Right ventricle myocardium superior (tissue), 1 donor: ENCODE results near the gene FIBP. TPM values are rescaled to one million over a fixed set of nuclear protein-coding genes. Genes with fewer than 3 reads are reported as not detected.

Experiments
- total RNA-seq: library from RNA; stranded (reverse); fragmentation: NEBNext Ultra II Directional; extraction: Animal tissue kit (Norgen Biotek cat#: 25700); gene quantifications from one replicate; pipeline ENCODE4 v1.2.1, GENCODE V29; 2021
- donor health status: DM: no; HTN: yes; CAD: no; lungs with severe emphysema.

Gene FIBP
- total RNA-seq, 1 donor from 2014 or later = 37.7 TPM

Other genes with a start within 250 kb of the FIBP start
- 31.0 TPM for gene RELA, start 225.6 kb downstream of the FIBP start, total RNA-seq
- gene KAT5, start 176.2 kb downstream of the FIBP start, total RNA-seq = 40.8 TPM
- gene RNASEH2C, start 167.7 kb downstream of the FIBP start, total RNA-seq = 49.5 TPM
- gene AP5B1, start 107.5 kb downstream of the FIBP start, total RNA-seq = 6.5 TPM
- gene OVOL1, start 101.4 kb downstream of the FIBP start, total RNA-seq = not detected
- not detected for gene SNX32, start 54.5 kb downstream of the FIBP start, total RNA-seq
- gene CFL1, start 30.3 kb downstream of the FIBP start, total RNA-seq = 288 TPM
- 30.7 TPM for gene MUS81, start 28.0 kb downstream of the FIBP start, total RNA-seq
- gene EFEMP2, start 15.7 kb downstream of the FIBP start, total RNA-seq = 80.0 TPM
- gene CTSW, start 8.6 kb downstream of the FIBP start, total RNA-seq = 0.73 TPM
- 27.9 TPM for gene CCDC85B, start 2.2 kb upstream of the FIBP start, total RNA-seq
- 0.70 TPM for gene FOSL1, start 11.9 kb upstream of the FIBP start, total RNA-seq
- 36.1 TPM for gene C11orf68, start 30.6 kb upstream of the FIBP start, total RNA-seq
- gene DRAP1, start 31.0 kb upstream of the FIBP start, total RNA-seq = 81.9 TPM
- not detected for gene TSGA10IP, start 57.0 kb upstream of the FIBP start, total RNA-seq
- 24.5 TPM for gene SART1, start 73.3 kb upstream of the FIBP start, total RNA-seq
- gene EIF1AD, start 113.7 kb upstream of the FIBP start, total RNA-seq = 20.1 TPM
- gene BANF1, start 114.0 kb upstream of the FIBP start, total RNA-seq = 256 TPM
- gene CST6, start 123.5 kb upstream of the FIBP start, total RNA-seq = not detected
- not detected for gene CATSPER1, start 138.0 kb upstream of the FIBP start, total RNA-seq
- 0.73 TPM for gene GAL3ST3, start 160.7 kb upstream of the FIBP start, total RNA-seq
- 61.2 TPM for gene SF3B2, start 163.9 kb upstream of the FIBP start, total RNA-seq
- gene PACS1, start 181.8 kb upstream of the FIBP start, total RNA-seq = 46.5 TPM